K562 (cell line): ENCODE measurements around the gene PLEKHH3. TPM values are rescaled to one million over a fixed set of nuclear protein-coding genes. Genes with fewer than 3 reads are reported as not detected.

Source experiments
- FOXM1 ChIP-seq, 2 experiments: fragments of 450-650 bp in 1 of 2; sonication (generic) in 1 of 2; formaldehyde crosslinking in 1 of 2; IDR thresholded peaks; 2 replicates each; pipeline versions ENCODE4 v1.6.1 to v1.9.0; 2017 to 2022; ENCODE audit warnings: low read depth in 2 of 2, mild to moderate bottlenecking in 2 of 2, missing genetic modification reagents in 1 of 2, moderate library complexity in 1 of 2
- HDAC1 ChIP-seq, 2 experiments: fragments of 450-650 bp; IDR thresholded peaks; 2 replicates each; pipeline ENCODE4 v1.6.1; 2016 to 2017; ENCODE audit warnings: inconsistent platforms in 1 of 2, mild to moderate bottlenecking in 1 of 2, moderate library complexity in 1 of 2
- IFI16 ChIP-seq: fragments of 250-450 bp; sonication (Bioruptor Pico); IDR thresholded peaks from 2 replicates; pipeline ENCODE4 v2.1.2; 2022; ENCODE audit warnings: mild to moderate bottlenecking, inconsistent platforms
- MYC ChIP-seq, 2 experiments: fragments of 250-450 bp in 1 of 2; sonication (Bioruptor Pico) in 1 of 2; IDR thresholded peaks; 2 replicates each; pipeline versions ENCODE4 v1.5.1 to v1.6.1; 2012 to 2021; ENCODE audit warnings: low read depth in 2 of 2, borderline replicate concordance in 1 of 2, improper control_type of control experiment in 1 of 2, low read length in 1 of 2, mild to moderate bottlenecking in 1 of 2, moderate library complexity in 1 of 2
- RERE ChIP-seq: sonication (generic); formaldehyde crosslinking; IDR thresholded peaks from 2 replicates; pipeline ENCODE4 v1.8.0; 2023; ENCODE audit warnings: missing genetic modification reagents, mild to moderate bottlenecking, borderline replicate concordance
- RFX1 ChIP-seq: fragments of 450-650 bp; IDR thresholded peaks from 2 replicates; pipeline ENCODE4 v1.6.1; 2016; ENCODE audit warnings: mild to moderate bottlenecking, moderate library complexity
- U2AF2 ChIP-seq: fragments of 200-400 bp; formaldehyde crosslinking; optimal IDR thresholded peaks from 2 replicates; pipeline ENCODE3; 2017; ENCODE audit warnings: low read depth, mild to moderate bottlenecking, low read length
- ZBTB8A ChIP-seq: fragments of 450-650 bp; IDR thresholded peaks from 2 replicates; pipeline ENCODE4 v1.6.1; 2018; ENCODE audit warnings: mild to moderate bottlenecking, moderate library complexity; ENCODE audit not compliant: partially characterized antibody
- ZC3H4 ChIP-seq: sonication (generic); formaldehyde crosslinking; IDR thresholded peaks from 2 replicates; pipeline ENCODE4 v1.9.0; 2021; ENCODE audit warnings: missing genetic modification reagents, borderline replicate concordance
- ZNF197 ChIP-seq: fragments of 200-800 bp; sonication (Bioruptor generic); IDR thresholded peaks from 2 replicates; pipeline ENCODE4 v1.6.1; 2016; ENCODE audit warnings: low read depth, missing genetic modification characterization, missing compliant biosample characterization
- ZNF347 ChIP-seq: fragments of 450-650 bp; formaldehyde crosslinking; IDR thresholded peaks from 2 replicates; pipeline ENCODE4 v1.4.0; 2020; ENCODE audit warnings: low read depth, mild to moderate bottlenecking, moderate library complexity
- polyA plus RNA-seq, 8 experiments: library from polyadenylated mRNA; depleted of rRNA in 4 of 8; stranded (reverse) in 5 of 8; unstranded in 3 of 8; fragments of >200 nt; fragmentation: Nextera tagmentation in 2 of 8; fragmentation: Illumina TruSeq in 1 of 8; extraction: Ambion mirVana in 2 of 8; extraction: Trizol in 1 of 8; gene quantifications; 2 replicates each; pipeline versions ENCODE4 v1.2.1 to v1.2.3, GENCODE V29; 2011 to 2014; ENCODE audit warnings: inconsistent platforms in 1 of 8, missing spikeins in 1 of 8
- total RNA-seq, 7 experiments: library from RNA; depleted of rRNA in 6 of 7; stranded (reverse); fragments of >200 nt in 6 of 7; fragmentation: Illumina TruSeq in 2 of 7; extraction: Trizol in 2 of 7; gene quantifications; 2 replicates each; pipeline versions ENCODE4 v1.2.1 to v1.2.3, GENCODE V29; 2011 to 2021; ENCODE audit warnings: low replicate concordance in 1 of 7
- TF ChIP-seq, protein P1 (sequence below): conservative IDR thresholded peaks from 2 replicates; pipeline ENCODE4 v1.6.1; 2011; ENCODE audit warnings: low read depth, mild to moderate bottlenecking, low read length; ENCODE audit not compliant: control insufficient read depth
- TF ChIP-seq, protein P2 (sequence below): IDR thresholded peaks from 3 replicates; pipeline ENCODE4 v1.6.1; 2011; ENCODE audit warnings: borderline replicate concordance, mild to moderate bottlenecking; ENCODE audit not compliant: insufficient read length, insufficient read depth
- TF ChIP-seq, protein P3 (sequence below), 2 experiments: fragments of 450-650 bp in 1 of 2; sonication (generic) in 1 of 2; formaldehyde crosslinking in 1 of 2; IDR thresholded peaks in 1 of 2; conservative IDR thresholded peaks in 1 of 2; 2 replicates each; pipeline versions ENCODE4 v1.6.1 to v1.8.1; 2016 to 2023; ENCODE audit warnings: mild to moderate bottlenecking in 2 of 2, moderate library complexity in 2 of 2, inconsistent platforms in 1 of 2, missing genetic modification reagents in 1 of 2
- TF ChIP-seq, protein P4 (sequence below): IDR thresholded peaks from 2 replicates; pipeline ENCODE4 v1.6.1; 2014; ENCODE audit warnings: antibody characterized with exemption

Gene PLEKHH3
- total and polyA plus RNA-seq, 9 of the 15 experiments (the other 6 are each of a cell fraction or from before 2014, with no cell fraction given): 0.58 to 34.5 (median 5.0) TPM

DNA sequence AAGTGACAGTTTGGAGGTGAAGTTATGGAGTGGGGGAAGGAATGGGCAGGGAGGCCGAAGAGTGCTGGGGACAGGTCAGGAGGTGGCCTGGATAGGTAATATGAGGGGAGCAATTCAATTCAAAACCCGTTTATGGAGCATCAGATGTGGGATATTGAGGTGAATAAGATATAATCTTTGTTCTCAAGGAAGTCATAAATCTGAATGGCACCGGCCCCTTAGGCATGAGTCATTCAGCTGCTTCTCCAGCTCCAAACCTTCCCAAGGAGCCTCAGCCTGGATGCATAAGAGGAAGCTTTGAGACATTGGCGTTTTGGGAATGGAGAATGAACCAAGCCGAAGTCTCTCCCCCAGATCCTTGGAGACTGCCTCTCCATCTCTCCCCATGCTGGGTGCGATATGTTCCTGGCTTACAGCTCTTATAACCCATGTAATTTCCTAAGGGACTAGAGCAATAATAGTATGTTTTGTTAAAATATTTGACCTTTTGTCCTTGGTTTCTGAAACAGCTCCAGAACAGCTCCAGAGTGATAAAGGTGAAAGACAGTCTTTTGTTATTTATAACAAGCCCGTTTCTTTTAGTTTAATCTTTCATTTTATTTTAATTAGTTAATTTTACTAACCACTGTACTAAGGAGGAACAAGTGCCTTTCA is 16.0 kb downstream of the PLEKHH3 start (continued):
- TF ChIP-seq ZNF197 (CRISPR knock-in tag): no peak
- TF ChIP-seq, protein P1, sequence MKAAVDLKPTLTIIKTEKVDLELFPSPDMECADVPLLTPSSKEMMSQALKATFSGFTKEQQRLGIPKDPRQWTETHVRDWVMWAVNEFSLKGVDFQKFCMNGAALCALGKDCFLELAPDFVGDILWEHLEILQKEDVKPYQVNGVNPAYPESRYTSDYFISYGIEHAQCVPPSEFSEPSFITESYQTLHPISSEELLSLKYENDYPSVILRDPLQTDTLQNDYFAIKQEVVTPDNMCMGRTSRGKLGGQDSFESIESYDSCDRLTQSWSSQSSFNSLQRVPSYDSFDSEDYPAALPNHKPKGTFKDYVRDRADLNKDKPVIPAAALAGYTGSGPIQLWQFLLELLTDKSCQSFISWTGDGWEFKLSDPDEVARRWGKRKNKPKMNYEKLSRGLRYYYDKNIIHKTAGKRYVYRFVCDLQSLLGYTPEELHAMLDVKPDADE: no peak; the same call in 1 of the 2 replicates
- no peak for TF ChIP-seq U2AF2
- TF ChIP-seq IFI16 (CRISPR knock-in tag): no peak
- no peak for TF ChIP-seq ZC3H4 (CRISPR knock-in tag)
- TF ChIP-seq, protein P2, sequence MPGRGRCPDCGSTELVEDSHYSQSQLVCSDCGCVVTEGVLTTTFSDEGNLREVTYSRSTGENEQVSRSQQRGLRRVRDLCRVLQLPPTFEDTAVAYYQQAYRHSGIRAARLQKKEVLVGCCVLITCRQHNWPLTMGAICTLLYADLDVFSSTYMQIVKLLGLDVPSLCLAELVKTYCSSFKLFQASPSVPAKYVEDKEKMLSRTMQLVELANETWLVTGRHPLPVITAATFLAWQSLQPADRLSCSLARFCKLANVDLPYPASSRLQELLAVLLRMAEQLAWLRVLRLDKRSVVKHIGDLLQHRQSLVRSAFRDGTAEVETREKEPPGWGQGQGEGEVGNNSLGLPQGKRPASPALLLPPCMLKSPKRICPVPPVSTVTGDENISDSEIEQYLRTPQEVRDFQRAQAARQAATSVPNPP: no peak
- peak in 1 of 2 experiments; percentile 43; a peak in 1 of 4 replicates for TF ChIP-seq HDAC1 (IDR thresholded peaks at IDR 0.05)
- TF ChIP-seq ZBTB8A: no peak
- TF ChIP-seq, protein P3, sequence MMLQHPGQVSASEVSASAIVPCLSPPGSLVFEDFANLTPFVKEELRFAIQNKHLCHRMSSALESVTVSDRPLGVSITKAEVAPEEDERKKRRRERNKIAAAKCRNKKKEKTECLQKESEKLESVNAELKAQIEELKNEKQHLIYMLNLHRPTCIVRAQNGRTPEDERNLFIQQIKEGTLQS (IDR thresholded peaks at IDR 0.05): peak; percentile 93
- TF ChIP-seq, protein P3 (CRISPR knock-in tag; conservative IDR thresholded peaks at IDR 0.05): no peak
- TF ChIP-seq, protein P4, sequence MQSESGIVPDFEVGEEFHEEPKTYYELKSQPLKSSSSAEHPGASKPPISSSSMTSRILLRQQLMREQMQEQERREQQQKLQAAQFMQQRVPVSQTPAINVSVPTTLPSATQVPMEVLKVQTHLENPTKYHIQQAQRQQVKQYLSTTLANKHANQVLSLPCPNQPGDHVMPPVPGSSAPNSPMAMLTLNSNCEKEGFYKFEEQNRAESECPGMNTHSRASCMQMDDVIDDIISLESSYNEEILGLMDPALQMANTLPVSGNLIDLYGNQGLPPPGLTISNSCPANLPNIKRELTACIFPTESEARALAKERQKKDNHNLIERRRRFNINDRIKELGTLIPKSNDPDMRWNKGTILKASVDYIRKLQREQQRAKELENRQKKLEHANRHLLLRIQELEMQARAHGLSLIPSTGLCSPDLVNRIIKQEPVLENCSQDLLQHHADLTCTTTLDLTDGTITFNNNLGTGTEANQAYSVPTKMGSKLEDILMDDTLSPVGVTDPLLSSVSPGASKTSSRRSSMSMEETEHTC: no peak
- no peak for TF ChIP-seq FOXM1 (IDR thresholded peaks at IDR 0.05; ENCODE audit: low read depth)
- TF ChIP-seq FOXM1 (CRISPR knock-in tag; IDR thresholded peaks at IDR 0.05; ENCODE audit: low read depth): no peak
- no peak for TF ChIP-seq MYC (IDR thresholded peaks at IDR 0.05; ENCODE audit: low read depth, low read length)
- no peak for TF ChIP-seq MYC (CRISPR knock-in tag; IDR thresholded peaks at IDR 0.05; ENCODE audit: borderline replicate concordance, low read depth)
- TF ChIP-seq RFX1: no peak
- TF ChIP-seq RERE (CRISPR knock-in tag): no peak
- no peak for TF ChIP-seq ZNF347
